SK-N-MC (cell line): Measurements from ENCODE around the gene CASP10.

ENCODE experiments used
- DNase-seq: peaks from one replicate; pipeline ENCODE4 v3.0.0-alpha.2; 2011; ENCODE audit warnings: low read depth, low spot score
- H3K27ac ChIP-seq: fragments of 200-600 bp; sonication (generic); 2 replicates; pipeline ENCODE4 v1.5.1; 2016; ENCODE audit warnings: mixed run types
- H3K36me3 ChIP-seq: fragments of 200-600 bp; sonication (generic); 2 replicates; pipeline ENCODE4 v1.6.1; 2017; ENCODE audit warnings: antibody characterized with exemption, low read length, mixed read lengths; ENCODE audit not compliant: insufficient read depth
- H3K4me3 ChIP-seq: fragments of 200-600 bp; sonication (generic); 2 replicates; pipeline ENCODE4 v1.5.1; 2016
- H3K9ac ChIP-seq: fragments of 200-600 bp; sonication (generic); 2 replicates; pipeline ENCODE4 v1.8.0; 2017; ENCODE audit warnings: mixed run types, mixed read lengths; ENCODE audit not compliant: insufficient read length
- H3K9me3 ChIP-seq: fragments of 200-600 bp; sonication (generic); 2 replicates; pipeline ENCODE4 v1.6.1; 2017; ENCODE audit warnings: low read depth, mild to moderate bottlenecking, antibody characterized with exemption, low read length, moderate library complexity, mixed read lengths
- EZH2 ChIP-seq: fragments of 200-600 bp; sonication (generic); IDR thresholded peaks from one replicate; pipeline ENCODE4 v1.6.1; 2017; ENCODE audit warnings: antibody characterized with exemption
- FOXP2 ChIP-seq: optimal IDR thresholded peaks from 2 replicates; pipeline ENCODE3; 2011; ENCODE audit warnings: mild to moderate bottlenecking, moderate library complexity; ENCODE audit not compliant: insufficient read depth; ENCODE audit errors: extremely low read length, control extremely low read depth
- POLR2AphosphoS5 ChIP-seq: IDR thresholded peaks from 2 replicates; pipeline ENCODE4 v1.6.1; 2012; ENCODE audit warnings: mild to moderate bottlenecking, low read depth, low read length, borderline replicate concordance

CASP10 gene

GRCh38 chr2:201244829-201245228 lies 61.9 kb downstream of the CASP10 start:
- no peak overlapping the region for H3K27ac ChIP-seq
- DNase-seq, result no peak
- TF ChIP-seq POLR2AphosphoS5 (no peak), EZH2 (no peak), FOXP2 (no peak)
- H3K36me3 ChIP-seq, result peaks cover 22% of the 10 kb centered on the region
- H3K4me3 ChIP-seq, result no peak overlapping the region
- no peak overlapping the region for H3K9ac ChIP-seq
- peaks cover 4% of the 10 kb centered on the region for H3K9me3 ChIP-seq

DNA sequence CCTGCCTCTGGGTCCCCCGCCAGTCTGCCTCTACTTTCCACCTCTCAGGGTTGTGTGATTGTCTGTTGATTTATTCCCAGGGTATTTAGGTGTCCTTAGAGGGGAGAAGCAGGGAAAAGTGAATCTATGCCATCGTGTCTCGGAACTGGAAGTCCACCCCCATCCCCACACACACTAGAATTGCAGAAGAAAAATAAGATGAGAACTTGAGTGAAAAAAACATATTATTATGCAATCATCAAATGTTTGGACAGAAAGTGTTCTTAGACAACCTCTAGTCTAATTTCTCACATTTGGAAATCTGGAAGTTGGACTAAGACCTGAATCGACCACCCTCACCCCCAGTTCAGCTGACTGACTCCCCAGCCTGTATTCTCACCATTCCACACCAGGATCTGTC lies 63.3 kb downstream of the CASP10 start:
- H3K27ac ChIP-seq, result no peak overlapping the region
- no peak overlapping the region for H3K4me3 ChIP-seq
- H3K9ac ChIP-seq, result no peak overlapping the region
- peaks cover 8% of the 10 kb centered on the region for H3K36me3 ChIP-seq
- no peak for TF ChIP-seq EZH2
- no peak for TF ChIP-seq FOXP2
- no peak for TF ChIP-seq POLR2AphosphoS5
- DNase-seq, result no peak
- peaks cover 4% of the 10 kb centered on the region for H3K9me3 ChIP-seq

DNA sequence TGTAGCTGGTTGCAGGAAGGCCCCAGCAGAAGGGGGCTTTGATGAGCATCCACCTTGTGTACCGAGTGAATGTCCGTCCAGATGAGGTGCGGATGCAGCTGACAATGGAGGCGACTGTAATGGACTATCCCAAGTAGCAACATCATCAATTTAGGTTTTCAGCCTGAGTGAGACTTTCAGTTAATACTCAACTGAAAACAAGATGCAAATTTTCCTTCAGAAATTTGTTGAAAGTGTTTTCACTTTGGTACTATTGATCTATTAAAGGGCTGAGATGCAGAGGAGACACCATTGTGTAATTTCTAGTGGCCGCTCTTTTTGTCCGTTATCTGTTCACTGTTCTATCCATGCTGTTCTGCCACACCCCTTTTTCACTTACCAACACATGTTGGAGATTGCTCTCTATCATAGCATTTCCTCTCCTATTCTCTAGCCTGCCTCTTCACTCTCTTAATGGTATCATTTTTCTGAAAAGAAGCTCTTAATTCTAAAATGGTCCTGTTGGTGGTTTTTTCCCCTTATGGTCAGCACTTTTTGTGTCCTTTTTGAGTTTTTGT lies 65.4 kb downstream of the CASP10 start:
- no peak overlapping the region for H3K4me3 ChIP-seq
- H3K9me3 ChIP-seq, result no peaks in the 10 kb centered on the region
- no peaks in the 10 kb centered on the region for H3K36me3 ChIP-seq
- H3K27ac ChIP-seq, result no peak overlapping the region; the same call in 1 of the 2 replicates
- H3K9ac ChIP-seq, result no peak overlapping the region
- DNase-seq, result no peak
- TF ChIP-seq POLR2AphosphoS5, result no peak
- no peak for TF ChIP-seq EZH2
- no peak for TF ChIP-seq FOXP2

DNA sequence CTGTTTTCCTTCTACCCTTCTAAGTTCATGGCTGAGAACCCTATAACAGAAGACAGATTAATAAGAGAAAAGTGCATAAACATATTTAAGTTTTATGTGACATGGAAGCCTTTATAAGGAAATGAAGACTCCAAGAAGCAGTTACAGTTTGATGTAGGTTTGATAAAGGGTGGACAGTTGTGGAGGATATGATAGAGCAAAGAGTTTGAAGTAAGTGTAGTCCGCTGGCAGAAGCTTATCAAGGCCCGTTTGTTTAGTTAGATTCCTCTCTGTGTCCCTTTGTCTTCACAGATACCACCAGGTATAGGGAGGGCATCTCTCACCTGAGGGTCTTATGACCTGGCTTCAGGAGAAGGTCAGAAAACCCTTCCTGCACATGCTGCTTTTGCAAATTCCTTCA lies 66.9 kb downstream of the CASP10 start:
- H3K9me3 ChIP-seq, result no peaks in the 10 kb centered on the region
- no peak for DNase-seq
- no peaks in the 10 kb centered on the region for H3K36me3 ChIP-seq
- no peak overlapping the region for H3K4me3 ChIP-seq
- no peak overlapping the region for H3K9ac ChIP-seq
- TF ChIP-seq FOXP2, result no peak
- TF ChIP-seq EZH2, result no peak
- TF ChIP-seq POLR2AphosphoS5, result no peak
- H3K27ac ChIP-seq, result no peak overlapping the region

- TF ChIP-seq POLR2AphosphoS5, result no peak
- TF ChIP-seq FOXP2, result no peak
- no peak for TF ChIP-seq EZH2
- H3K9ac ChIP-seq, result no peak overlapping the region
- H3K9me3 ChIP-seq, result no peaks in the 10 kb centered on the region
- H3K27ac ChIP-seq, result no peak overlapping the region
- H3K4me3 ChIP-seq, result no peak overlapping the region
- no peaks in the 10 kb centered on the region for H3K36me3 ChIP-seq
- no peak for DNase-seq
Observed at GRCh38 chr2:201250741-201251140, 67.8 kb downstream of the CASP10 start.

GRCh38 chr2:201254081-201254730 lies 71.3 kb downstream of the CASP10 start:
- no peak overlapping the region for H3K4me3 ChIP-seq
- no peaks in the 10 kb centered on the region for H3K9me3 ChIP-seq
- no peak for DNase-seq
- no peak overlapping the region for H3K9ac ChIP-seq
- TF ChIP-seq EZH2 (no peak), POLR2AphosphoS5 (no peak), FOXP2 (no peak)
- H3K27ac ChIP-seq, result no peak overlapping the region; the same call in 1 of the 2 replicates
- no peaks in the 10 kb centered on the region for H3K36me3 ChIP-seq

- no peaks in the 10 kb centered on the region for H3K9me3 ChIP-seq
- TF ChIP-seq EZH2, result no peak
- TF ChIP-seq FOXP2, result no peak
- no peak for TF ChIP-seq POLR2AphosphoS5
- peak overlapping the region; percentile 37; the same call in 1 of the 2 replicates for H3K27ac ChIP-seq
- no peak overlapping the region for H3K9ac ChIP-seq
- no peak for DNase-seq
- no peaks in the 10 kb centered on the region for H3K36me3 ChIP-seq
- no peak overlapping the region for H3K4me3 ChIP-seq
Observed at GRCh38 chr2:201255408-201256033, 72.6 kb downstream of the CASP10 start.

GRCh38 chr2:201256082-201256481 lies 73.1 kb downstream of the CASP10 start:
- DNase-seq, result no peak
- Histone ChIP-seq H3K4me3 (no peak overlapping the region), H3K36me3 (no peaks in the 10 kb centered on the region), H3K27ac (peak overlapping the region; percentile 37; the same call in 1 of the 2 replicates), H3K9me3 (no peaks in the 10 kb centered on the region), H3K9ac (no peak overlapping the region)
- TF ChIP-seq EZH2 (no peak), FOXP2 (no peak), POLR2AphosphoS5 (no peak)
